HG03378 (cell line): ENCODE measurements around the gene ERBB4.
A peak's percentile ranks its signal among the peaks of the same experiment; 100 is the strongest.
"Not testable (repeated sequence)": the region's sequence is repeated elsewhere in the genome, so short reads cannot be mapped to it uniquely, and the experiment has no call there.

Experiments used
- ATAC-seq: cut with Tn5 transposase; IDR thresholded peaks from one replicate; pipeline ENCODE4 v1.9.1; 2021; ENCODE audit warnings: mild to moderate bottlenecking, moderate library complexity; ENCODE audit not compliant: unreplicated experiment

The ERBB4 gene

DNA sequence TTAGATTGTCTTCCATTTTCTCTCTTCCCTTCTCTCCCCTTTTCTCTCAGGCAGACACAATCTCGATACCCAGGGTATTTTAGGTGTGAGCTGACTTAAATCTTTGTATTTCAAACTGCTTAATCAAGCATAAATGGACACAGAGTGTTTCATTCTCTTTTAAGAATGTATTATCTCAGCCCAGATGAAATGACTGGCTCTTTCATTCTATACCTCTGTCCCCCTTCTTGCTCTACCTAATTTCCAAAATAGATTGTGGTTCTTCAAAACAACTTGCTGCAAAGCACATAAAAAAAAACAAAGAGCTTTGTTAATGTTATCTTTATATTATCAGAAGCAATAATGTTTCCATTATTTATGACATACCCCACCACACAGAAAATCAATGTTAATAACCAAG lies 514.6 kb downstream of the ERBB4 start:
- ATAC-seq, result no peak

DNA sequence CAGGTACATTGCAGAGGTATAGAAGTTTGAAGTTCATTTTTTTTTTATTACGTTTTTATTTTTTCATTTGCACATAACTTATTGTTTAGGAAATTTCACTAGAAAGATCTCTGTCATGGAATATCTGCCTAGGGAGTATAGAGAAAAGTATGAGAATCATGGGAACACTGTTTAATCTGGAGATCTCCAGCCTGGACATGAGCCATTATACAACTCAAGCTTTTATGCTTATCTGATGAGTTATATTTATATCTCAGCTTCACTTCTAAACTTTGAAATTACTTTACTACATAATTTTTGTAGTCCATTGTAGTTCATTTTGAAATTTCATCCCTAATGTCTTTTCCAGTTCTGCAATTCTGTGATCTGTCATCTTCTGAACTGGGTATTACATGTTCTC lies 515.6 kb downstream of the ERBB4 start:
- no peak for ATAC-seq

DNA sequence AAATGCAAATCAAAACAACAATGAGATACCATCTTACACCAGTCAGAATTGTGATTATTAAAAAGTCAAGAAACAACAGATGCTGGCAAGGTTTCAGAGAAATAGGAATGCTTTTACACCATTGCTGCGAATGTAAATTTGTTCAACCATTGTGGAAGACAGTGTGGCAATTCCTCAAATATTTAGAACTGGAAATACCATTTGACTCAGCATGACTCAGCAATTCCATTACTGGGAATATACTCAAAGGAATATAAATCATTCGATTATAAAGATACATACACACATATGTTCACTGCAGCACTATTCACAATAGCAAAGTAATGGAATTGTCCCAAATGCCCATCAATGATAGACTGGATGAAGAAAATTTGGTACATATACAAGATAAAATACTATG lies 516.7 kb downstream of the ERBB4 start:
- no peak for ATAC-seq

DNA sequence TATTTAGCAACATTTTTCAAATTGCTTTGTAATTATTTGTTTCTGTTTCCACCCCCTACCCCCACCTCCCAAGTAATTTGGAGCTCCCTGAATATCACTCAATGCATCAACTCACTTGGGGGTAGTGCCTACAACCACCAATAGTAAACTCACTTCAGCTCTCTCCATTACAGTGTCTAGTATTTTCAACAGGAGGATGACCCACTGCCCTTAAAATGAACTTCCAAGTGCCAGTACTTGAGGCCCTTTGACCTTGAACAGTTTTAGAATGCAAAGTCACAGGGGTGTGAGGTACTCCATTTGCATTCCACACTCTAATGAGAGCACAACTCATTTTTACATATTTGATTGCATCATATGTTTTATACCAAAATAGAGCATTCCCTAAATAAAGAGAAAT lies 523.0 kb downstream of the ERBB4 start:
- no peak for ATAC-seq

DNA sequence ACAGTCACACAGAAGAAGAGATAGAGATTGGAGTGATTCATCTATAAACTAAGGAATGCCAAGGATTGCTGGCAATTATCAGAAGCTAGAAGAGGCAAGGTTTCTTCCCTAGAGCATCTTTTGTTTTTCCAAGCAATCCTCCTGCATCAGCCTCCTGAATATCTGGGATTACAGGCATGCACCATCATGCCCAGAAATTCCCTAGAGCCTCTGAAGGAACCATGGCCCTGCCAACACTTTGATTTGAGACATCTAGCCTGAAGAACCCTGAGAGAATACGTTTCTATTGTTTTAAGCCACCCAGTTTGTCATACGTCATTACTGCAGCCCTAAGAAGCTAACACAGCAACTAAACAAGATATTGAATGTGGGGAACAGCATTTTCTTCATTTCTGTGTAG lies 525.0 kb downstream of the ERBB4 start:
- ATAC-seq, result no peak

DNA sequence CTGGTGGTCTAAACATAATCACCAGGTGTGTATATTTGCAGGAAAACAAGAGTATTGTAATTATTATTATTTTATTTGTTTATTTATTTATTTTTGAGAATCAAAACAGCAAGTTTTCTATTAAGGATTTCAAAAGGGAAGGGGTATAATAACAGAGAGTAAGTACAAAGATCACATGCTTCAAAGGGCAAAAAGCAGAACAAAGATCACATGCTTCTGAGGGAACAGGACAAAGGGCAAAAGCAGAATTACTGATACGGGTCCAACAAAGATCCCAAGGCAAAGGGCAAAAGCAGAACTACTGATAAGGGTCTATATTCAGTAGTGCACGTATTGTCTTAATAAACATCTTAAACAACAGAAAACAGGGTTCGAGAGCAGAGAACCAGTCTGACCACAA lies 528.3 kb downstream of the ERBB4 start:
- ATAC-seq, result not testable (repeated sequence)

DNA sequence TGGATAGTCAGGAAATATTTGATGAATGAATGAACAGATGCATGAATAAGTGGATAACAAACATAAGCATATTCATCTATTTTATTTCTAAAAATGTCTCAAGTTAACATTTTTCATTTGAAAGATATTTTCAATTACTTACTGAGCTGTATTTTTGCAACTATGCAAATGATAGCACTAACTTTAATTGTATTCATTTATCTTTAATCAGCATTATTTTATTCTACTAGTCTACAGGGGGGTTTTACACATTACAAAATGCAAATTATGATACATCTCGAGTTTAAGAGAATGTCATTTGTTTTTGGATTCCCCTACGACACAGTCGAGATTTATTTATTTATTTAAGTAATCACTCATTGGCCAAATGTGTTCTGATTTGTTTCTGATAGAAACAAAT lies 530.6 kb downstream of the ERBB4 start:
- ATAC-seq, result no peak

DNA sequence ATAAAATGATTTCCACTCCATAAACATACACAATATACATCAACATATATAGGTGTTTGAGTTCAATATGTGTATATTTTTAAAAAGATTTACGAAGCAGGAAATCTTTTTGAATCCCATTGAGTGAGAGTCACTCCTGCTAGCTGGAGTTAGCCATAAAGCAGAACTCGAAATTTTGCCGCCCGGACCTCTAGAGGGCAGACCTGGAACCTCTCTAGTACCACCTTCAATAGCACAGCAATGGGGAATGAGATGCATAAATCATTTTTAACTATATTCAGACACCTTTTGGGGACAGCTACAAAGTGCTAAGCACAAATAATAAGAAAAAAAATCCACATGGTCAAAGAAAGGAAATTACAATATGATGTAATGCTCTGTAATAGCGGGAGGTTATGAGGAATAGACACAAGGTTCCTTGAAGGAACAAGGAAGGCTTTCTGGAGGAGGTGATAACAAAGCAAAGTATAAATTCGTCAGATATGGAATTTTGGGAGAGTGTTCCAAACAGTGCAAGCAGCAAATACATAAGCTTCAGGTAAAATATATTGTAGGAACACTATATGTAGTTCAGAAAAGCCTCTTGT lies 533.4 kb downstream of the ERBB4 start:
- peak; percentile 82 for ATAC-seq

DNA sequence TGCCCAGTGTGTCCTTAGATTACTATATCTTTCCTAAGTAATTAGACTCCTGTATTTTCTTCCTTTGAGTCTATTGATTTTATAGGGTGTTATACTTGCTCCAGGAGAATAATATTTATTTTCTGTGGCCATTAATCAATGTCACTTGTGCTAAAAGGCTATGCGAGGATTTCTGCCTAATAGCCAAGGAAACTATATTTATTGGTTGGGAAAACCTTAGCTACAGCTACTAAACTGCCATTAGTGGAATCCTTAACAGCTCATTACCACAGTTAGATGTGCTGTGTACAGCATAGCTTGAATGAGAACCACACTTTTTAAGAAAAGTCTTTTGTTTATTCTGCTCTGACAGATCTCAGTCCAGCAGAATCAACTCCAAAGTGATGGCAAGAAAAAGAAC lies 537.3 kb downstream of the ERBB4 start:
- ATAC-seq, result no peak

DNA sequence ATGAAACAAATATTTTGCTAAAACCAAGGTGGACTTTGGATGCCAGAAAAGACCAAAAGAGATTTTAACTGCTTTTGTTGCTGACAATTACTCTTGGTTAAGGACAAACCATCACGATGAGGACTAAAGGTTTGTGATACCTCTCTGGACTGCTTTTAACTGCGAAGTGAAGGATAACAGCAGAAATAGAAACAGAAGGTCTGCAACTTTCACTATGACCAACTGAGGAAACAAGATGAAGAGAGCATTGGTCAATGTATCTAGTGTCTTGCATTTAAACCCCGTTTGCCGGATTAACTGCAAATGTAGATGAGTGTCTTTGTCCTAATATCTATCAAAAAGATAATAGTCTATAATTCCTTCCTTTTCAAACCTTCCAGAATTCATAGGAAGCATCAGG lies 541.7 kb downstream of the ERBB4 start:
- no peak for ATAC-seq

DNA sequence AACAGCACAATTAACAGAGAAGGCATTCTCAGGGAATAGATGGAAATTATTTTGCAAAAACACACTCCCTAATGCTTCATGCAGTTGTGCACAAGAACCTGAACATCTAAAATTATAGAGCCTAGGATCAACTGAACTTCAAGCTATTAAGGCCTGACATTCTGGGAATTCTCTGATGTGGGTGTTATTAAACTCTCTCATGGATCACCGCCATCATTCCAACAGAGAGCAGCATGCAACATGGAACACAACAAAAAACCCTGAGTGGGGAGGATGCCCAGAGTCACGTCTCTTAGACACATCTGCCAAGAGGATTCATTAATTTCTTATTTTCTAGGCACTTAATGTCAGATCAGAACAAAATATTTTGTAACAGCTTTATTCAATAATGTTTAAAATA lies 543.8 kb downstream of the ERBB4 start:
- ATAC-seq, result no peak

DNA sequence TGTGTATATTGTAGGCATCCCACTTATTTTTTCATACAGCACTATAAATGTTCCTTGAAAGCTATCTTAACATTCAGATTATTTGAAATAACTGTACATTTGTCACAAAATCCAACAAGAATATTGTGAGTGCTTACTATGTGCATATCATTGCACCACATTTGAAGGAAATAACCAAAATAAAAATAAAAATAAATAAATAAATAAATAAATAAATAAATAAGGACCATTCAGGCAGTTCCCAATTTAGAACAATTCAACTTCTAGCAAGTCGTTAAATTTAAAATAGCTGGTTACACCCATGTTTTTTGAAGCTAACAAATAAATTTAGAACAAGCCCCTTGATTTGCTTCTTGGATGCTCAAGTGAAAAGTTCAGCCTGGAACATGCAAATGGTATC lies 548.3 kb downstream of the ERBB4 start:
- ATAC-seq, result no peak

DNA sequence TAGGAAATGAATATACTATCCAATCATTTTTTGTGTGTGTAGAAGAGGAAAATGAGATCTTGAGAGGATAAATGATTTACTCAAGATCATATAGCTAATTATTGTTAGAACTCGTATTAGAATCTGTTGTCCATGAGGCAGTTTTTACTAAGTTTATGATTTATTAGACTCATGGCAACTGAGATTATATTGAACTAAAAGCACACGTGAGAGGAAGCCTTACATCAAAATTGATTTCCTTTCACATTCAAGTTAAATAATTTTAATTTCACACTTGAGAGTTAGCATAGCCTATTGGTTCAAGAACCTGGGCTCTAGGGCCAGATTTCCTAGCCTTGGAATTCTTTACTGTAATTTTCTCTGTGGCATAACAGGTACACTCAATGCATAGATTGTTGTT lies 552.3 kb downstream of the ERBB4 start:
- no peak for ATAC-seq

DNA sequence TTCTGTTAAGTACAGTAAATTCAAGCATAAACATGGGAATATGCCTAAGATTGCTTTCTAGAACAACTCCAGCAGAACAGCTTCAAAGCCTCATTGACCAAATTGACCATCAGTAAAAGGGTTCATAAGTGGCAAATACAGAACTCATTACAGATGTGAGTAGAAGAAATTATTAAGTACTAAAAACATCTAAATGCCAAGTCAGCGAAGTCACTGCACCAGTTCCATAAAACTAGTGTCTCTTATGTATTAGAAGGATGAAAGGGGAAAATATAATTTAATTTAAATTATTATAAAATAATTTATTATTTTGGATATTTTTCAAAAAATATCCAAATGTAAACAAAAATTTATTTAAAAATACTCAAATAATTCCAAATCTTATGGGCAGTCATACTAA lies 553.2 kb downstream of the ERBB4 start:
- no peak for ATAC-seq

DNA sequence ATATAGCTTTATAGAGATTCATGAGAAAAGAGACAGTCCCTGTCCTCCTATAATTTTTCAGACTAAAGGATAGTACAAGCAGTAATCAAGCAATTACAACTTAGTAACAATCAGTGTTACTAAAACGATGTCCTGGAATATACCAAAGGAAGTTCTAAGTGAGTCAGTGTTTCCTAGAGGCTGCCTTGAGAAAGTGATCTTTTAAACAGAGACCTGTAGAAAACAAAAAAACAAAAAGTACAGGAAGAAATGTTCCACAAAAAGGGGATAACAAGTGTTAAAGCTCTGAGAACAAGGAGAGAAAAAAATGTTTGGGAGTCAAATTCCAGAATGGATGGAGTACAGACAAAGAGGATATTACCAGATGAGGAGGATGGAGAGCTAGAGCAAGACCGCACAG lies 556.4 kb downstream of the ERBB4 start:
- no peak for ATAC-seq

DNA sequence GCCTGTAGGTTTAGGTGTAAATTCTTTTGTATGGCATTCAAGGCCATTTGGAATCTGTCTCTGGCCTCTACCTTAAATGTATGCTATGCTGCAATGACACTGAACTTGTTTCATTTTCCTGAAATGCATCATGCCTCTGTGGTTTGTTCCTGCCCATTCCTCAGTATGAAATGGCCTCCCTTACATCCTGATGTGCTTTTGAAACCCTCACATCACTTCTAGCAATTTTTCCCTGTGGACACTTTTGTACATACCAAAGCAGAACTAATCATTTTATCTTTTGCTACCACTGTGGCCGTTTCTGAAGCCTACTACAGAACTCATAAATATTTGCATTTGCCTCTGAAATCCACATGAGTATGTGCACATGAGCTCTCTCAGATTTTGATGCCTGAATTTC lies 557.2 kb downstream of the ERBB4 start:
- ATAC-seq, result no peak

DNA sequence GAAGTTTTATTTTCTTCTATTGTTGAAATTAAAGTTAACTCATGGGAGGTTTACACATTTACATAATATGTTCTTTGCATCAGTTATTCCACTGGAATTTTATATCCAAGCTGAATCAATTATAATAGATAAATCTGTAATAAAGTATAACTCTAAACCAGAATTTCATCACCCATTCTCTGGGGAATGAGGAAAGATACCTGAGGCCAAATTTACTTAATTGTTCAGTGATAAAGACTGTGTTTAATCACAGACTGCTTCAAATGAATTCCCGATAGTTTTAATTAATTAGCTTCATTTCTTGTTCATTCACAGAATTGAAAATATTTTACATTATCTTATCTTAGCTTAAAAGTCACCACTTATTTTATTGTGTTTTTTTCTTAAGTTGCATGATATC lies 562.5 kb downstream of the ERBB4 start:
- ATAC-seq, result no peak

DNA sequence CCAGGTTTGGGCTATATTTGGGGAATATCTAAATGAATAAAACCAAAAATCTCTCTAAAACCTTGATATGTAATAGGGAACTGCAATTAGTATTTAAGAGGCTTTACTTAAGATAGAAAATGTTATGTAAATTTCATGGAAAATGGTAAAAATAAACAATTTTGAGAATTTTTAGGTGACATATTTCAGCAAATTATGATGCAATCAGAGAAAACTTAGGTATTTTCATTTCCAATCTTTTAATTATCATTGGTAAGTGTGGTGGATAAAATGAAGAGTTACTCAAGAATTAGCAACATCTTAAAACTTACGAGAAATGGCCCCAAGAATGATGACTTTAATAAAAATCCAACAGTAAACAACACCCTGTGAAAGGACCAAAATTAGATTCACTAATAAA lies 571.4 kb downstream of the ERBB4 start:
- ATAC-seq, result no peak

DNA sequence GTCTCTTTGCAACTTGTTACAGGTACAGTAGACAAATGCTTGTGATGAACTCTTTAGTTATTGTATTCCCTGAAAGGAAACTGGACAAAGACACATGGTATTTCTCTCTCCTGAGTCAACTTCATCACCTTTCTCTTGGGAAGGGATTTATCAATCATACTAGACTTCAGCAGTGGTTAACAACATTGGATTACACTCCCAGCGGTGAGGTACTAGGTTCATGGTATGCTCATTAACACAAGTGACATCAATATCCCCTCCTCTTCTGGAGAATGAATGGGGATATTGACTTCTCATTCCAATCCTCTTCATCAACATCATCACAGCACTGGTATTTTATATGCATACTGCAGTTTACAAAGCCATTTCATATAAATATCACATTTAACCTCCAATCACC lies 574.6 kb downstream of the ERBB4 start:
- ATAC-seq, result no peak

DNA sequence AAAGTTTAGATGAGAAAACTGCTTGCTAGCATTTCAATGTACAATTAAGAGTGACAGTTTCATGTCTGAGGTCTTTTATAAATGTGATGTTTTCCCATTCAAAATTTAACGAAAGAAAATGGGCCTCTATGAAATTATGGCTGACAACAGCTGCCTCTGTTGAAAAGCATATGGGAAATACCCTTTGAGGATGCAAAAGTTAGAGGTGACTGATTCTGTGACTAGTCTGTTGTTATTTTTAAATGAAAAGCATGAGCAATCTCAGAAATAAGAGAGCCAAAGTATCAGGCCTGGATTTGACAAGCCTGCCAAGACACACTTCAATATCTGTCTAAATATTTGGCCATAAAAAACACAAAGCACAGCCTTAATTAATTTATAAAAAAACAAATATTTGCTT lies 580.8 kb downstream of the ERBB4 start:
- peak; percentile 99 for ATAC-seq

DNA sequence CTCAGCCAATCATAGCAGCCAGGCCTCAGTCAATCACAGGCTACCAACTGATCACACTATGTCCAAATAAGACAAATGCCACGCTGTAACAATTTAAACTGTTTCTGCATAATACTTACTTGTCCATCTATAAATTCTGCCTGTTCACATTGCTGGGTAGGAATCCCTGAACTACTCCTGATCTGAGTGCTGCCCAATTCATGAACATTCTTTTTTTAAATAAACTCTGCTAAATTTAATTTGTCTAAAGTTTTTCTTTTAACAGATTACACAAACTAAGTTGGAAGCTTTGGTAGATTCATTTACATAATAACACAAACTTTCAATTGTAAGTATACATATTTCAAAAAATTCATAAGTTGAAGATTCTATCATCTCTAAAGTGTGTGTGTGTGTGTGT lies 583.0 kb downstream of the ERBB4 start:
- ATAC-seq, result no peak

DNA sequence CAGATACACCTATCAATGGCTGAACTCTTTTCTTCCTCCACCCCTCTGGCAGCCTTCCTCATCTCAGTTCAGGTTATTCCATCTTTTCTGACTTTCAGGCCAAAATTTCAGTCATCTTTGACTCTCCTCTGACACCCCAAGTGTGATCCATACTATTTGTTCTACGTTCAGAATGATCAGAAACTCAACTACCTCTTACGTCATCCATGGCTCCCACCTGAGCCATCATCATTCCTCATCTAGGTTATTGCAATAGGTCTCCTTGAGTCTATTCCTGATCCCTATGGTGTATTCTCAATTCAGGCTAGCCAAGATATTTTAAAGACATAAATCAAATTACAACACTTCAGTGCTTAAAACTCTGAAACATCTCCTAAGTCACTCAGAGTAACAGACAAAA lies 589.7 kb downstream of the ERBB4 start:
- ATAC-seq, result no peak

DNA sequence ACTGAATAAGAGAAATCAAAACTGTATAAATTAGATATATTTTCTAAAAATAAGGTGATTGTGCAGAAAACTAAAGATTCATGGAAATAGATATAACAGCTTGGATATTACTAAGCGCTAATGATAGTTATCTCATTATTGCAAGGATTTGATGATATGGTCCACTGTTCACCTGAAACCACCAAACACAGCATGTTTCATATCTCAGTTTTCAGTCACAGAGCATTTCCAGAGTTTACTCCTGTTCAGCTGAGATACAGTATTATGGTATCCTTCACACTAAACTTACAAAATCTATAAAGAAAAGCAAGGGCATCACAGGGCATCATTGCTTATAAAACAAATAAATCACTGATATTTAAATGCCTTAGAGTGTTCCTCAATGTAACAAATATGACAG lies 591.6 kb downstream of the ERBB4 start:
- ATAC-seq, result no peak

DNA sequence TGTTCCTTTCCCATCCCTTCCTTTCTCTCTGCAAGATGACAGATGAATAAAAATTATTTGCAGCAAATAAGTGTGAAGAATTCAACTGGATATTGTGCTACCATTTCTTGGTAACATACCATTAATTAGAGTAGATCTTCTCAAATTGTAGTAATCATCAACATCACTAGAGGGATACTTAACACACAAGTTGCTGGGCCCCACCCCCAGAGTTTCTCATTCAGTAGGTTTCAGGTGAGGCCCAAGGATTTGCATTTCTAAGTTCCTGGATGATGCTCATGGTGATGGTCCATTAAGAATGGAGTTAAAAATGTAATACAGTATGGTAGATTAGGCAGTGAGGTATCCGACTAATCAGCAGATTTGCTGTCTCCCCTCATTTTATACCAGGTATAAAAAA lies 594.0 kb downstream of the ERBB4 start:
- no peak for ATAC-seq
